AG08396 (cell line): ENCODE data around the gene CHST11.

Experiments
- DNase-seq: peaks from one replicate; pipeline ENCODE4 v3.0.0; 2012; ENCODE audit warnings: low spot score, mixed read lengths

The CHST11 gene

DNA sequence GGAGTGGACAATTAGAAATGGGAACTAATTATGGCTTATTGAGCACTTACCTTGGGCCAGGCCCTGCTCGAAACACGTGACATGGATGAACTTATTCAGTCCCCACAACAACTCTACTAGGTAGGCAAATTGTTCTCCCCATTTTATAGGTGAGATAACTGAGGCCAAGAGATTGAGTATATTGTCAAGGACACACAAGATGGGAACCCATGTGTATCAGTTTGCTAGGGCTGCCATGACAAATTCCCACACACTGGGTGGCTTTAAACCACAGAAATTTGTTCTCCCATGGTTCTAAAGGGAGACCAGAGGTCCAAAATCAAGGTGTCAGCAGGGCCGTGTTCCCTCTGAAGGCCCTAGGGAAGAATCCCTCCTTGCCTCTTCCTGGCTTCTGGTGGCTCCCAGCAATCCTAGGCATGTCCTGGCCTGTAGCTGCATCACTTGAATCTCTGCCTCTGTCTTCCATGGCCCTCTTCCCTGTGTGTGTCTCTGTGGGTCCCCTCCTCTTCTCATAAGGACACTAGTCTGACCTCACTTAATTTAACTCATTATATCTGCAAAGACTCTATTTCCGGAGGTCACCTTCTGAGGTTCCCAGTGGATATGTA, 128.8 kb downstream of the CHST11 start:
- no peak for DNase-seq

DNA sequence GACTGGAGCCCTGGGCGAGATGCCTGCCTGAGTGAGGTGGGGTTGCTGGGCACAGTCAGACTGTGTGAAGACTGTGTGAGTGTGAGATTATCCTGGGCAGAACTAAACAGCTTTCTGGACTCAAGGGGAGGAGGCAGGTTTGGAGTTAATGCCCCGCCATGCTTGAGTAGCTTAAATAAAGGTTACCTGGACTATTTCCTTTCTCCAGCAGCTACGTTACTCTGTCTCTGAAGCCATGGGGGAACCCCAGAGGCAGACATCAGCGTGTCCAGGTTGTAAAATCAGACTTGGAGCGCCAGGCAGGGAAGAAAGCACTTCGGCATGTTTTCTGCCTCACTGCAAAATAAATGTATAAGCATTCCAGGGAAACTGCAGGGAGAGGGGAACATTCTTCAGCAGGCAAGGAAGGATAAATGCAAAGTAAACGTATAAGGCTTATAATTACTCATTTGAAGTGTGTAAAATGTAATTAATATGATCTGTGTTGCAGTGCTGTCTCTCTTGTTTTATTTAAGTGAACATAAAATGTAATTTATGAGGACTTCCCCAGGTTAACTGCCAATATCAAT, 129.7 kb downstream of the CHST11 start:
- no peak for DNase-seq

DNA sequence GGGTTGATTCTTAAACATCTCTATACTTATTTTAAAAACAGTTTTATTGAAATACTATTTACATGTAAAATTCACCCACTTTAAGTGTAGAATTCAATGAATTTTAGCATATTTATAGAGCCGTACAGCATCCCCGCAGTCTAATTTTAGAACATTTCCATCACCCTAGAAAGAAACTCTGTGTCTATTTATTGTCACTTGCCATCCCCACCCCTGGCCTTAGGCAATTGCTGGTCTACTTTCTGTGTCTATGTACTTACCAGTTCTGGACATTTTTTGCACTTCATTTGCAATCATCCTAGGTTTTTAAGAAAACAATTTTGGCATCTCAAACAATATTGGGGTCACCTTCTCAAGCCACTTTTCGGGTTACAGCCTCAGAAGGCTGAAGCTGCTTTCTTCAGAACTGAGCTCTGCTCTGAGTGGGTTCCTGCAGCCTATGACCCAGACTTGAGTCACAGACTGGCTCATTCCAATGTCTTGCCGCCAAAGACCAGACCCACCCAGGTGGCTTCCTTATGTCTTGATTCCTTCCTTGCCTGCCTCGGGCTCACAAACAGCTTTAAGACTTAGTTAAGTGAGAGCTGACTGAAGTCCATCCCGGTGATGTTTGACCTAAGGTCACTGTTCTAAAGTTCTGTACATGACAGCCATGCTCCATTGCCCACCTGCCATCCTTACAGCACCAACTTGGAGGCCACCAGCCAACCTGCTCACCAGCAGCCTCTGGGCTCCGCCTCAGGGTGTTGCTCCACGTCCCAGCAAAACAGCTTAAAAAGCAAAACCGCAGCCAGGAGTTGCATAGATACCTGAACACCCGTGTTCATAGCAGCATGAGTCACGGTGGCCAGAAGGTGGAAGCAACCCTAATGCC, 131.5 kb downstream of the CHST11 start:
- DNase-seq, result peak; percentile 42

DNA sequence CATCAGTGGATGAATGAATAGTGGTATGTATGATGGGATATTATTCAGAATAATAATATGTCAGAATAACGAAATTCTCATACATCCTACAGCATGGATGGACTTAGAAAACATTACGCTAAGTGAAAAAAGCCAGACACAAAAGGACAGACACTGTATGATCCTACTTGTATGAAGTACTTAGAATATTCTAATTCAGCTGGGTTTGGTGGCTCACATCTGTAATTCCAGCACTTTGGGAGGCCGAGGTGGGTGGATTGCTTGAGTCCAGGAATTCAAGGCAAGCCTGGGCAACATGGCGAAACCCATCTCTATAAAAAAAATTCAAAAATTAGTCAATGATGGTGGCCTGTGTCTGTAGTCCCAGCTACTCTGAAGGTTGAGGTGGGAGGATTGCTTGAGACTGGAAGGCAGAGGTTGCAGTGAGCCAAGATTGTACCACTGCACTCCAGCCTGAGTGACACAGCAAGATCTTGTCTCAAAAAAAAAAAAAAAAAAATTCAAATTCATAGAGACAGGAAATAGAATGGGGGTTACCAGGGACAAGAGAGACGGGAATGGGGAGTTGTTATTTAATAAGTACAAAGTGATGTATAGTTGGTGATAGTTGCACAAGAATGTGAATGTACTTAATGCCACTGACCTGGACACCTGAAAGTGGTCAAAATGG, 132.3 kb downstream of the CHST11 start:
- DNase-seq, result no peak

DNA sequence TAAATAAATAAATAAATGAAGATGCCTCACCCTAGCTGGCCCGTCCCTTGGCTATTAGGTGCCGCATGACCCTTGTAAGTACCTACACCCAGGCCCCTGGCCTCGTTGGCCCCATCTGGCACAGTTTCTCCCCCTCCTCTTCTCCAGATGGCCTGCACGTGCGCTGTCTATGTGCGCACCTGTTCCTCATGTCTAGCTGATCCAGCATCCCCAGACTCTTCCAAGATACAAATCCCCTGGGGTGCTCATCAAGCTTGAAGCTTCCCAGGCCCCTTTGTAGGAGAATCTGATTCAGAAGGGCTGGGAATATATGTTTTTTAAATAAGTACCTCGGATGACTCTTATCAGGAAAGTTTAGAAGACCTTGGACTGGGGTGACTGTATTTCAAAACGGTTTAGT, 133.3 kb downstream of the CHST11 start:
- DNase-seq, result no peak

DNA sequence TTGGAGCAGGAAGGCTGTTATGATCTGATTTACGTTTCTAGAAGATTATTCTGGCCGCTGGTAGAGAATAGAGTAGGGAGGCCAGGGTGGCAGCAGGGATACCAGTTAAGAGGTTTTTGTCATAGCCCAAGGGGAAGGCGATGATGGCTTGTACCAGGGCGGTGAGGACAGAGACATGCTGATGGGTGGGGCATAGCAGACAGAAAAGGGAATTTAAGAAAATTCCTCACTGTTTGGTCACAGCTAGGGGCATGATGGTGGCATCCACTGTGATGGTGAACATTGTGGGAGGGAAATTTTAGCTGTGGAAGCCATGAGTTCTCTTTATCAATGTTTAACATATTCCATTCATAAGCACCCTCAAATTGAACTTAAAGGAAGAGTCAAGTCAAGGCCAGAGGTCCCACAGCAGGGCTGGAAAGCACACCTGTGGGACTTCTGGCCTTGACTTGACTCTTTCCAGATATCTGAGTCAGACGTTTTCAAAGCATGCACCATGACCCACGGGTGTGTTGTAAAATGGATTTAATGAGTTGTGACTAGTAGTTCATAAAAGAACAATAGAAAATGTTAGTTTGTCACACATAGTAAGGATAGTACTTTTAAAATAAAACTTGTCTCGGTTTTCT, 134.6 kb downstream of the CHST11 start:
- no peak for DNase-seq

DNA sequence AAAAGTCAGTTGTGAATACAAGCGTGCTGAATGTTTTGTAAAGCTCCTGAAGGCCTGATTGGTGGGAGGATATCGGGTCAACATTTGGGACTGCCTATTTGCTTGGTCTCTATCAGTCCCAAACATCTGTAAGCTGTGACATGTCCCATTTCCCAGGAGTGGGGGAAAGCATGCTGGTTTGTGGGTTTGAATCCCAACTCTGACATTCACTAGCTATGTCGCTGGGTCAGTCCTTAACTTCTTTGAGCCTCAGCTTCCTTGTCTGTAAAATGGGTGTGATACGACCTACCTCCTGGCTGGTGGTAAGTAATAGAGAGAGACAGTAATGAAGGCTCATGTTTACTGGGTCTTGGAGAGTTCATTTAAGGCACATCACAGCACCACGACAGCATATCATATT, 136.7 kb downstream of the CHST11 start:
- no peak for DNase-seq

DNA sequence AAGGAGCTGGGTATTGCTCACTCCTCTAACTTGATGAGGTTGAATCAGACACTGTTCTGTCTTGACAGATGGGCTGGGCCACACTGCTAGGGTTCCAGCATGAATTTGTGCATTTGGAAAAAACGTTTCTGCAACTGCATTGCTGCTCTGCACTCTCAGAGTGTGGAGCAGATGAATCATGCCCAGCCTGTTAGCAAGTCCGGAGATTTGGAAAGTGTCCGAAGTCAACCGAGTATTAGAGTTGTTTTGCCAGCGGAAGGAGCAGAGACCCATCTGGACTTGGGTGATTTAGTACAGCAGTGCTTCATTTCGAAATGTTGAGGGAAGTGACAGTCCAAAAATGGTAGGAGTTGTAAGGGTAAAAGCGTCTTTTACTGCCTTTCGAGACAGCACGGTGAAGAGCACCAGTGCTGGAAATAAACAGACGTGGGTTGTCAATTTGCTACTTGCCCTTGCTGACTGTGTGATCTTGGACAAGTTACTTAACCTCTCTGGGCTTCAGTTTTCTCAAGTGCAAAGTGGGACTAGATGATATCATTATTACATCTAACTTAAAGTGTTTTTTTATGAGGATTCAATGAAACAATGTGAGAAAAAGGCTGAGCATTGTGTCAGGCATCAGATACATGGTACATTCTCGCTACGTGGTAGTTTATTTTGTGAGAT, 139.5 kb downstream of the CHST11 start:
- DNase-seq, result peak; percentile 80

DNA sequence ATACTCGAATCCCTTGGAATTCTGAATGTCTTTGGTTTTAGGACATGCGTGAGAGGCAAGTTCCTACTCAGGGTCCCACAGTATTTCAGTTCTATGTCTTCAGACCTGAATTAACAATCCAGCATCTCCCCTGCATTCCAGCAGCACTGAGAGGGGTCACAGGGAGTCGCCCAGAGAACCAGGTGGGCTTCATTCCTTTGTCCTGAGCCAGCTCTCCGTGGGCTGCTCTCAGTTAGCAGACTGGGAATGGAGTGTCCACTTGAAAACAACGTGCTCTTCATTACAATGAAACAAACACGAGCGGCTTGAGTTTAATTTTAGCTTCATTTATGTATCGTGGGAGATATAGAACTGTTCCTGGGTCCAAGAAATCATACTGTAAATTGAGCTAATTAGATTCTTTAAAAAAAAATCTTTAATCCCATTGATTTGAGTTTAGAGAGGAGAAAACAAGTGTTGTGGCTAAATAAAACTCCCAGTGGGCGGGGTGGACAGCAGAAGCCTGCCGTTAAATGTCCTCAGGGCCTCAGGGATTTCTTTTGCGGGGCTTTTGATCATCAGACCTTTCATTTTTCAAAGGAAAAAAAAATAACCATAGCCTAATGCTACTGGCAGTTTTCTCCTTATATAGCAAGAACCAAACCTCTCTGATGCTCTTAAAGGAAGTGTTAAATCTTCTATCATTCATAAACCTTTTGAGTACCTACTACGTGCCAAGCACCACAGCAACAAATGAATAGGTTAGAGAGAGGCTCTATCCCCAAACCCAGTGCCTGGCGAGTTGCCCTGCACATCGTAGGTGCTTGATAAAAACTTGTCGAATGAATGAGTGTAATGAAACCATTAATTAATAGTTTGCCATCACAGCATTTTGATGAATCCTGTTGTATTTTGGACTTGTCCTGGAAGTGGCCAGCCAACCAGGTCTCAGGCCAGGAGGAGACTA, 140.4 kb downstream of the CHST11 start:
- no peak for DNase-seq

DNA sequence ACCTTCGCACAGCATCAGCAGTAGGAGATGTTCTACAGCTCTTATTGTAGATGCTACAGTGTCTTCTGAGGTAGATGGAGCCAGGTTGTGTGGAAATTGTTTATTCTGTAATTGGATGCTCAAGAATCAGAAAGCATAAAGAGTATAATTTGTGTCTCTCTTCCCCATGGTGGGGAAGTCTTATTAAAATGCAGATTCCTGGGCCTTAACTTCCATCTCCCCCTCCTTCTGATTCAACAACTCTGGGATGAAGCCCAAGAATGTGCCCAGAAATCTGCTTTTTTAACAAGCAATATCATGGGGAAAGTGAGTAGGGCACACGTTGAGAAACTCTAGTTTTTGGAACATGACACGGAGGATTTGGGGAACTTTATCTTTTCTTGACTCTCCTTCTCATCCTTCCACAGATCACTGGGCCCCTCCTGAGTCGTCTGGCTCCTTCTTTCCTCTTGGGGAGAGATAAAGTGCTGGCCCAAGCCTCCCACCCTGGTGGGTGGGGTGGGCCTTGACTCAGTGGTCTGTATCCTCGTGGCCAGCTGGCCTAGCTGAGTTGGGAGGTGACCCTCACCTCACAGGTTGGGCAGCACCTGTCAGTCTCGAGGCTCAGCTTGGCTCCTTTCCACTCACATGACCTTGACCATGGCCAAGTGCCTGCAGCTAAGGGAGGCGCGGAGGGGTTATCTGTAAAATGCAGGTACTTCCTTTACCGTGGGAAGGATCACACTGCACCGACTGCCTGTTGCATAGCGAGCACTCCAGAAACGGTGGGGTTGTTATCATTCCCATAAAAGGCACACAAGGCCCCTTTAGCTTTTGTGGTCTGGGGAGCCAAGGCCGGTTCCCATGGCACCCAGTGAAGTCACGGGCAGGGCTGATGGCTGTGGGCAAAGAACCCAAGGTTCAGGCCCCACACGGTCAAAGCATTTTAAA, 141.9 kb downstream of the CHST11 start:
- DNase-seq, result no peak

DNA sequence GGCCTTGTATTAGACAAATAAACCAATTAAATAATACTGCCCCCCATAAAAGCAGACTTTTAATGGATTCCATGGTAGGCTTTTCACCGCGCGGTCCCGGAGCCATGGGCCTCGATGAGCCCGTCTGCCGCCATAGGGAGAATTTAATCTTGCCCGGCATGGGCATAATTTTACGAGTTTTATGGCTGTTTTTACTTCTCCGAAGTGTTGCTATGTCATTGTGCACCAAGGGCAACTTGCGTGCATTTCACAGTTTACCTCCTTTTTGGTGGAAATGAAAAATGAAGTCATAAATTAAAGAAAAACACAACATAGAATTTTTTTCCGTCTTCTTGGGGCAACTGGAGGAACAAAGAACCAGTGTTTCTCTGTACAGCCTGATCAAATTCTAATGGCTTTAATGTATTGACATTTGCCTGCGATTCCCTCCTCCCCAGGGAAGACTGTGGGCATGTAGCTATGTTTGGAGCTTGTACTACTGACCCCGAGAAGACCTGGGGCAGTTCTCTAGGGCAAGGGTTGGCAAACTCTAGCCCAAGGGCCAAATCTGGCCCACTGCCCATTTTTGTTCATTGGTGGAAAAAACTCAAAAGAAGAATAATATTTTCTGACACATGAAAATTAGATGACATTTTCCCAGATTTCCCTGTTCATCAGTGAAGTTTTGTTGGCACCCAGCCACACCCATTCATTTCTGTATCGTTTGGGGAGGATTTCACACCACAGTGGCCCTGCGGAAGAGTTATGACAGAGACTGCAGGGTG, 142.7 kb downstream of the CHST11 start:
- no peak for DNase-seq

DNA sequence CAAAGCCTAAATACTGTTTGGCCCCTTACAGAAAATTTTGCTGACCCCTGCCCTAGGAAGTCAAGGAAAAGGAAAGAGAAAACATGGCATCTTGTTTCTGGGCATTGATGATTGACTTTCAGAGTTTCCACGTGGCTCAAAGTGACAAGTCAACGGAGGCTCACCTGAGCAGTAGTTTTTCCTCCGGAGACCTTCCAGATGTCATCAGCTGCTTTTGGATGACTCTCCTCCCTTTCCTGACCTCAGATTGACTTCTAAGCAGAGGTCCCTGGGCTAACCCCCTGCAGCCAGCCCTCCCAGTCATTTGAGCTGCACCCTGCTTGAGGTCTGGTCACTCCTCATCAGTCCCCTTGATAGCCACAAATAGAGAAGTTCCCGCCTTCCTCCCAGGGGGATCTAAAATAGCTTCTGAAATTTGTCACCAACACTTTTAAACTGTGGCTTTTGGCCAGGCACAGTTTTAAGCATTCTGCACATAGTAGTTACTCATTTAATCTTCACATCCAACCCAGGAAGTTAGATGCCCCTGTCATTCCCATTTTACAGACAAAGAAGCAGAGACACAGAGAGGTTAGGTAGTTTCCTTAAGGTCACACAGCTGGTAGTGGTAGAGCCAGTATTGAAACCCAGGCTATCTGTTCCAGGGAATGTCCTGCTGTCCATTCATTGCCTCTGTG, 143.4 kb downstream of the CHST11 start:
- no peak for DNase-seq

DNA sequence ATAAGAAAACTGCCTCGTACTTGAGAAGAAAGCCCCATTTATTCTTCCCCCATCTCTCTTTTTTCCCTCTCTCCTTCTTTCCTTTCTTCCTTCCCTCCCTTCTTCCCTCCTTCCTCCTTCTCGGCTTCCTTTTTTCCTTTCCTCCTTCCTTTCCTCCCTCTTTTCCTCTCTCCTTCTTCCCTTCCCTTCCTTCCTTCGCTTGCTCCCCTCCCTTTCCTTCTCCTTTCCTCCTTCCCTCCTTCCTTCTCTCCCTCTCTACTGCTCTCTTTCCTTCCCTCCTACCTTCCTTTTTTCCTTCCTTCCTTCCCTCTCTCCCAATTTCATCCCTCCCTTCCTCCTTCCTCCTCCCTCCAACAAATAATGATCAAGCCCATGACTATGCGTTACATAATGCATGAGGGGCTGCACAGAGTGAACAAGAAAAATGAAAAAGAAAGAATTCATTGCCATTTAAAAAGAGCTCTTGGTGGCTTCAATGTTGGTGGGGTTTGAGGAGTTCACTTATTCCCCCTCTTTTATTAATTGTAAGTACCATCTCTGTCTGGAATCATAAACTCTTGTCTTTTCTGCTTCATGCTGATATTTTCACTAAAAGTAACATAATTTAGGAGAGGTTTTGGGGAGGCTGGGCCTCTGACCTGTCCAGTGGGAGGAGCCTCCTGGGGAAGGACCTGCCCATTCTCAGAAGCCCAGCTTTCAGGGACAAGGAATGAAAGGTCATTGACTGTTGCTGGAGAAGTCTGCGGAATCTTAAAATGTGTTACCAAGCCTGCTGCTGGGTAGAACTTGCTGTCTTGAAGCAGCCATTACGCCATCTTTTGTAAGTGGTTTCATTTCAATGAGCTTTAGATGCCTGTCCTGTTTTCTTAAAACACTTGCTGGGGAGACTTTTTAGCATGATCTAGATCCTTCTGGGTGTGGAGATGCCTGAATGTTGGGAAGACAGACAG, 144.3 kb downstream of the CHST11 start:
- no peak for DNase-seq

DNA sequence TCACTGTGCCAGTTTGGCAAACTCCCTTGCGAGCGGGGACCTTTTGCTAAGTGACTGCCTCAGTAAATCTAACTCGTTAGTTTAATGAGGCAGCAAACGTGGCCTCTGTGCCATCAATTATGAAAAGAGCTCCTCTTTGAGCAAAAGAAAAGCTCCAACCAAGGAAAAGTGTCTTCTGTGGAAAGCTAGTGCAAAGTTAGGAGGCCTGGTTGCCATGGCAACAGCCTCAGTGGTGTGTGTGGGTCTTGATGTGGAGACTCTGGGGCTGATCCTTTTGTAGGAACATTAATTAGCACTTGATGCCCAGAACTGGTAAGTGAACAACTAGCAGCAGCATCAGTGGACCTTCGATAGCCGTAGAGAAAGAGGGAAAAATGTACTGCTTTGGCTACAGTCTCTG, 145.7 kb downstream of the CHST11 start:
- DNase-seq, result no peak

DNA sequence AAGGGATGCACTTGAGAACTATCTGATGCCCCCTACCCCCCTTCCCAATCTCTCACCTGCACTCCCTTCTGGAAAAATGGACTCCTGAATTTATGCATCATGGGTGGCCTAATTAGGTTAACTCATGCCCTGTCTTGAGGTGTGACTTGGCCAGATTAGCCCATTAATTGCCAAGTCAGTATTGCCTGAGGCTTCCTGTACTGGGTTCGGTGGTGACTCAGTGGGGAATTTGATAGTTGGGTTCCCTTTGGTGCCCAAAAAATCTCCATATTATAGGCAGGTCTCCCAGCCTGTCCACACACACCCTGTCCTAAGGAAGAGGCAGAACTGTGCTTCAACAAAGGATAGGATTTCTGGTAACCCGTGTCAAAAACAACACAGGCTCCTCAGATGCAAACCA, 146.1 kb downstream of the CHST11 start:
- DNase-seq, result no peak

DNA sequence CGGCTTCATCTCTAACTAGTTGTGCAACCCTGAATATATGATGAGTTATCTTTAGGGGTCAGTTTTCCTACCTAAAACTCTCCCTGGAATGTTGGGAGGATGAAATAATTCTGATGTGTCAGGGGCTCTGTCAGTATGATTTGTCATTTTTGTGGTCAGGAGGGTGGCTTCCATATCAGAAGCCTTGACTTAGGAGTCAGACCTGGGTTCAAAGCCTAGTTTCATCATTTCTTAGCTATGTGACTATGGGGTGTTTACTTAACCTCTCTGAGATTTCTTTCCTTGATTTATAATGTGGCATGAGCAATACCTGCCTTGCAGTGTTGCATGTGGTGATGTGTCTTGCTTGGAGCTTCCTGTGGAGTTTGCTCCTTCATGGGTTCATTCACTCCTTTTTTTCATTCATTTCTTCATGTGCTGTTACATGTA, 146.8 kb downstream of the CHST11 start:
- peak; percentile 16 for DNase-seq
